GM19239 (cell line): ENCODE results near the gene ACAP1.

Experiments used
- DNase-seq: peaks from one replicate; pipeline ENCODE4 v3.0.0; 2011; ENCODE audit warnings: low spot score; ENCODE audit not compliant: insufficient read length
- FAIRE-seq: peaks from 2 replicates; lab custom pipeline; 2011; peaks lifted over from hg19 to GRCh38; lab: Jason Lieb, UNC

Gene ACAP1

GRCh38 chr17:7311110-7311705, 25.1 kb upstream of the ACAP1 start:
- no peak for DNase-seq
- no peak for FAIRE-seq

GRCh38 chr17:7312432-7313087, 23.8 kb upstream of the ACAP1 start:
- DNase-seq (no peak), FAIRE-seq (no peak)

- FAIRE-seq: no peak
- DNase-seq: no peak
These were observed 23.0 kb upstream of the ACAP1 start for GRCh38 chr17:7313088-7313889.

GRCh38 chr17:7313890-7314718, 22.2 kb upstream of the ACAP1 start:
- FAIRE-seq (peak; percentile 54), DNase-seq (no peak)

DNA sequence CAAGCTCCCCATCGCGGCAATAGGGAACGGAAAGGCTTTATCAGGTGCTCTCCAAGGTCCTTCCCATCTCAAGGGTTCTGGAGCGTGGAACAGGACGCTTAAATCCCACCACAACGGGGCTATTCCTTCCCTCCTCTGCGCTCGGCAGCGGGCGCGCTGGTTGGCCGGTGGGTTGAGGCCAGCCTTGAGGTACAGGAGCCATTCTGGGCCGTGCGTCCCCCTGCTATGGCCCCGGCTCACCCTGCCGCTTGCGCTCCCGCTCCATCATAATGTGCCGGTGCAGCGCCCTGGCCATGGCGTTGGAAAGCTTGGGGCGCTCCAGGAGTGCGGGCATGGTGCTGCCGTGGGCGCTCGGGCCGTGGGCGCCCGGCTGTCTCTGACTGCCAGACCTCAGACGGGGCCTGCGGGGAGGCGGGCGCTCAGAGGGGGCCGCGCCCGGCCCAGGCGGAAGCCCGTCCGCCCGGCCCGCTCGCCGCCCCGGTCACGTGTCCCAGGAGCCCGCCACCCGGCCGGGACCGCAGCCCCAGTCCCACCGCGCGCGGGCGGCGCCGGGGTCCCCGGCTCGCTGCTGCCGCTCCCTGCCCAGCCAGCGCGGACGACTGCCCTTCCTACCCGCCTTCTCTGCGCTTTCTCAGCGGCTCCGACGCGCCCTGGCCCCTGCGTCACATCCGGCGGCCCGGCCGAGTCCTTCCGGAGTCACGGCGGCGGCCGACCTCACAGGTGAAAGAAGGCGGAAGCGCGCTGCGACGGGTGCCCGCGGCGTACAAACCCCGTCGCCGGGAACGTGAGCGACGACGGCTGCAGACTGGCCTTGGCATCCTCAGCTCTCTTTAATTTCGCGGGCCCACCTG, 21.4 kb upstream of the ACAP1 start, which contains the start of gene GPS2:
TSS of gene GPS2 (minus strand) at position 642 of the 851 bp plus-strand sequence. CDS start at position 334, 308 bp downstream.
- DNase-seq (peak; percentile 99), FAIRE-seq (peak; percentile 94)

DNA sequence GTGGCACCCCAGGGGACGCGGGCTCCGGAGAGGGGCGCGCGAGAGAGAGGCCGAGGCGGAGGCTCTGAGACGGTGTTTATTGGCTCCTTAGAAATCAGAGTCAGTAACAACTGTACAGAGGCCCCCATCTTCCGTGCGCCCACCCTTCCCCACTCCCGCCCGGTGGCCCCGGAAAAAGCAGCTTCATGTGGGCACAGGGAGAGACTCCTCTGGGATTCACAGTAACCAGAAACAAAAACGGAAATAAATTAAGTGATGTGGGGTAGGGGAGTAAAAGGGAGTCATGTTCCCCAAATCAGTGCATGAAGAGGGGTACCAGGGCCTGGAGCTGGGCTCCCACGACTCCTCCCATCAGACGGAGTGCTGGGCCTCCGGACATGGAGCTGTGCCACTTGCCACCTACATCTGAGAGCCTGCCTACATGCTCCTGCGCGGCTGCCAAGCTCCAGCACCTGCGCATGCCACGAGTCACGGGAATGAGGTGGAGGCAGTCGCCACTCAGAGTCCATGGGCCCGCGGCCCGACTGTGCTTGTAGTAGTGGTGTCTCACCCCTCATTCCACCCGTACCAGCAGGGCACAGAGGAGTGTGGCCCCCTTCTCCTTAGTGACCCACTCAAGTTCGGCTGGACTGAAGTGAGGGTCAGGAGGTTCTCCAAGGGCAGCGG, 20.6 kb upstream of the ACAP1 start:
- DNase-seq (no peak), FAIRE-seq (no peak)

GRCh38 chr17:7317161-7317803, 19.0 kb upstream of the ACAP1 start:
- DNase-seq (no peak), FAIRE-seq (no peak)

DNA sequence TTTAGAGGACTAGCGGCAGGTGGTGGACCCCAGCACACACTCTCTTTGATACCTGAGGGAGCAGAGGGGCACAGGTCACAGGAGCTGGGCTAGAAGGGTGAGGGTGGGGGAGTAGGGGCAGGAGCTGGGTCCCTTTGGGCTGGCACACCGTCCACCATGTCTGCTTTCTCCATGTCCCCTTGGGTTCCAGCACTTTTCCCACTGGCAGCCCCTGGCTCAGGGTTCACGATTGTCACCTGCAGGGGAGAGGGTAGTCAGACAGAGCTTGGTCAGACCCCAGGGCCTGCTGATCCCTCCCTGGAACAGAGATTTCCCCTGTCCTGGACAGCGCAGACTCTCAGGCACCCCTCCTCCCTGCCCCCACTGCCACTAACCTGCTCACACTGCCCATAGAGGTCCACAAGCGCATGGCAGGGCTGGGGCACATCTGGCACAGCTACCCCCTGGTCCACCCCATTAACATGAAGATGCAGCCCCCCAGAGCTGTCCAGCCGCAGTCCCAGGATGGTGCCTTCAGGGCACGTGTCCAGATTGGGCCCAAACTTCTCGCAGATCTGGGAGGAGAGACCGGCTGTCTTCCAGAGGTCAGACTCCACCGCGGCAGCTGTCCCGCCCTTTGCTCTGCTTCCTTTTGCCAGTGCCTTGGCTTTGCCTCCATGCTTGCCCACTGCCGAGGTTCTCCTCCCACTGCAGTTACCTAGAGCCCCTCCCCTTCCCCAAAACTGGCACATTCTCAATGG, 18.0 kb upstream of the ACAP1 start:
- no peak for DNase-seq
- no peak for FAIRE-seq

GRCh38 chr17:7321466-7321865, 14.9 kb upstream of the ACAP1 start:
- no peak for FAIRE-seq
- no peak for DNase-seq

DNA sequence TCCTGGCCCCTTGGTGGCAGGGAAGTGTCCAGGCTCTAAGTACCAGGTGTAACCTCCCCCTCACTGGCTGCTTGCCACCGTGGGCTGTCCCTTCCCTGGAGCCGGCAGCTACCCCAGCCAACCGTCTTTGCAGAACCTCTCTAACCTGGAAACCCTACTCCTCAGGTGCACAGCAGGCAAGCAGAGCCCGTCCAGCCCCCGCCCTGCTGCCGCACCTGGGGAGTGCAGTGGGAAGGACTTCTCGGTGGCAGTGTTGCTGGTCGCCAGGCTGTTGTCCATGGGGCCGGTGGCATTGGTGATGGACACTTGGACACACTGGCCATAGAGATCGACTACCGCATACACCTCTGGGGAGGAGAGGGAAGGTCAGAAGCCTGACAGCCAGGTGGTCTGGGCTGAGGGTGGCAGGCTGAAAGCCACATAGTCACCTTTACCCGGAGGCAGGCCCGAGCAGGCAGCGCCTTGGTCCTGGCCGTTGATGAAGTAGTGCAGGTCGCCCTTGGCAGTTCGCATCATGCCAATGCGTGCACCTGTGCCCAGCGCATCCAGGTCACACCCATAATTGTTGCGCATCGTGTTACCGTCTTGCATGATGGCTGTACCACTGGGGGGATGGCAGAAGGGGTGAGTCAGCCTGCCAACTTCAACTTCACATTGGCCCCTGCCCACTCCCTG, 13.7 kb upstream of the ACAP1 start:
- DNase-seq: no peak
- no peak for FAIRE-seq

GRCh38 chr17:7323731-7324437, 12.4 kb upstream of the ACAP1 start:
- peak; percentile 74 for DNase-seq

GRCh38 chr17:7324438-7324779, 11.9 kb upstream of the ACAP1 start:
- DNase-seq (no peak), FAIRE-seq (no peak)

More at GRCh38 chr17:7323731-7324437, 12.4 kb upstream of the ACAP1 start:
- FAIRE-seq: peak; percentile 68

GRCh38 chr17:7325031-7325528, 11.2 kb upstream of the ACAP1 start:
- DNase-seq (no peak), FAIRE-seq (no peak)

DNA sequence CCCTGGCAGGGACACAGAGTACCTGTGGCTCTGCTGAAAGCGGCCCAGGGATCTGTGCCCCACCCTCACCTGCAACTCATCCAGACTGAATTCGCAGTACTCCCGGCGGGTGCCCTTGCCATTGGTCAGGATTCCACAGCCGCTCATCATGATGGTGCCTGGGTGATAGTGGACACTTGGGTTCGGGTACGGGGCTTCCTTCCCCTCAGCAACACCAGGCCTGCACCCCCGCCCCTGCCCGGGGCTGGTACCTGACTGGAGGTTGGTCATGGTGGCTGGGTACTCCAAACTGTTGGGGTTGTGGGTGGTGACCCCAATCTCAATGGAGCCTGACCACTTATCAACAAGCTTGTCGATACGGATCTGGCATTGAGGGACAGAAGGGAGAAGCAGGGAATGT, 10.1 kb upstream of the ACAP1 start:
- FAIRE-seq: no peak

DNA sequence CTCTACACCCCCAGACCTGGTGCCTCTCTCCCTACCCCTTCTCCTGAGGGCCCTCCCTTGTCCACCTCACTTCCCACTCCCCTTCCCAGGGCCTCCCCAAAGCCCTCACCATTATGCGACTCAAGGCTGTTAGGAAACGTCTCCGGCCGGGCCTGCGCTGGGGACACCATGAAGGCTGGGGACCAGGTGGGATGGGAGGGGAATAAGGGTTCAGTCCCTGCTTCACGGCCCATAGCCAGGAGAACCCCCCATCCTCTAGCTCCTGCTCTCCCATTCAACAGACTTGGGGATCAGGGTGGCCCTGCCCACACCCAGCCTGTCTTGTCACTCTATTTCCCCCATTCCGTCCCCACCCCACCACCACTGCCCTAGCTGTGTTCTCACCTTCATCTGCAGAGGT, 9.3 kb upstream of the ACAP1 start:
- FAIRE-seq: no peak
- DNase-seq: no peak

More for the DNA sequence above, 10.1 kb upstream of the ACAP1 start:
- no peak for DNase-seq

DNA sequence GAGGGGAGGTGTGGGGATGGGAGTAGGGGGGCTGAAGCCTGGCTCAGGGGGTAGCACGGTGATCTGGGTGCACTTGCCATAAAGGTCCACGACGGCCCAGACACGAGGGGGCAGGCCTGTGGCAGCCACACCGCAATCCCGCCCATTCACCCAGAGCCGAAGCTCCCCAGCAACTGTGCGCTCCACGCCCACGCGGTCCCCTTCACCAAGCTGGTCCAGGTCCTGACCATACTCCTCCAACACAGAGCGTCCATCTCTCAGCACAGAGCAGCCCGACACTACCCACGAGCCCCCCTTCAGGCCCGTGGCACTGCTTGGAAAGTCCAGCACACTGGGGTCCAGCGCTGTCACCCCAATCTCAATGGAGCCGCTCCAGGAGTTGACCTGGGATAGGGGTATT, 8.8 kb upstream of the ACAP1 start:
- no peak for DNase-seq
- FAIRE-seq: no peak

DNA sequence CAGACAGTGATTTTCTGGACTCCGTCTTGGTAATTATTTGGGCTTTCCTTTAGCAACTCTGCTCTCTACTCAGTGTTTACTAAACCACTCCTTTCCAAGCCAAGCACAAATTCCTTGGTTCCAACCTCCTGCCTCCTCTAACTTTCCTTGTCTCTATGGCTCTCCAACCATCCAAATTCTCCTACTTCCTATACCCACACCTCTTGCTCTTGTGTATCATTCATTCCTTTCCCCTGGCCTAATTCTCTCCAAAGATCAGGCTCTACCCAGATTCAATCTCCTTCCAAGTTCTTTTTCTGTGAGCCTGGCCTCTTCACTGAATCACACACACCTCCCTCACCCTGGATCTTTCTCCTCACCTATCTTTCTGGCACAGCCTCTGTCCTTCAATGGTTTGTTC, 8.3 kb upstream of the ACAP1 start:
- no peak for FAIRE-seq
- DNase-seq: no peak
